HepG2 (cell line): ENCODE data around the gene PTMA. TPM values are rescaled to one million over a fixed set of nuclear protein-coding genes. Genes with fewer than 3 reads are reported as not detected.

Experiments
- ATAC-seq: fragments of 200-7000 bp; cut with Tn5 transposase; 3 replicates; pipeline ENCODE4 v1.9.1; 2020; ENCODE audit warnings: mild to moderate bottlenecking, moderate library complexity
- BruUV-seq: library from RNA; stranded (reverse); fragments of 400-500 nt; replicated peaks from 2 replicates; lab custom pipeline; 2021; lab: Mats Ljungman, UMichigan
- CTCF ChIA-PET: fragments of 300-600 bp; formaldehyde crosslinking; extraction: SDS; loops from one replicate; lab custom pipeline; 2021; ENCODE audit warnings: low total read pairs, inconsistent platforms, low intra/inter-chr PET ratio; lab: Yijun Ruan, JAX
- POLR2A ChIA-PET: fragments of 350-600 bp; sonication (Branson Sonifier 250); formaldehyde crosslinking; loops from one replicate; lab custom pipeline; 2020; ENCODE audit warnings: antibody characterized with exemption, inconsistent platforms; lab: Yijun Ruan, JAX
- DNase-seq: peaks from one replicate; pipeline ENCODE4 v3.0.0-alpha.2; 2015; ENCODE audit warnings: low spot score
- FAIRE-seq: peaks from 3 replicates; lab custom pipeline; 2011; peaks lifted over from hg19 to GRCh38; lab: Jason Lieb, UNC
- H2AFZ ChIP-seq: one replicate; pipeline ENCODE4 v1.6.1; 2011; ENCODE audit warnings: low read length, inconsistent platforms
- H3K27ac ChIP-seq: fragments of 300-600 bp; 3 replicates; pipeline ENCODE4 v1.8.0; 2011; ENCODE audit warnings: mixed run types, mild to moderate bottlenecking, mixed read lengths, low read length, inconsistent platforms; ENCODE audit not compliant: insufficient read depth; ENCODE audit errors: extremely low read length
- H3K27me3 ChIP-seq, 2 experiments: fragments of 200-600 bp in 1 of 2; 2 replicates in 1 of 2; 3 replicates in 1 of 2; pipeline versions ENCODE4 v1.6.0 to v1.8.0; 2011; ENCODE audit warnings: low read length in 2 of 2, mild to moderate bottlenecking in 2 of 2, moderate library complexity in 2 of 2, inconsistent platforms in 1 of 2; ENCODE audit not compliant: insufficient read depth in 2 of 2, control insufficient read depth in 1 of 2
- H3K36me3 ChIP-seq, 2 experiments: fragments of 200-600 bp in 1 of 2; replicated peaks in 1 of 2; 2 replicates in 1 of 2; 3 replicates in 1 of 2; pipeline versions ENCODE4 v1.5.1 to v1.8.0; 2011; ENCODE audit warnings: low read length in 2 of 2, inconsistent platforms in 1 of 2; ENCODE audit not compliant: insufficient read depth in 2 of 2, control insufficient read depth in 1 of 2
- H3K4me1 ChIP-seq: 2 replicates; pipeline ENCODE4 v1.5.1; 2012; ENCODE audit warnings: low read length, inconsistent platforms; ENCODE audit not compliant: insufficient read depth
- H3K4me2 ChIP-seq: 2 replicates; pipeline ENCODE4 v1.6.0; 2011; ENCODE audit warnings: low read depth, low read length, inconsistent platforms
- H3K4me3 ChIP-seq, 3 experiments: fragments of 200-600 bp in 1 of 3; sonication (generic), shearing (Covaris generic) in 1 of 3; replicated peaks in 1 of 3; 2 replicates each; pipeline ENCODE4 v1.5.1; 2011 to 2016; ENCODE audit warnings: low read length in 3 of 3, inconsistent platforms in 2 of 3, low read depth in 2 of 3, mild to moderate bottlenecking in 2 of 3, control low read depth in 1 of 3, mixed read lengths in 1 of 3; ENCODE audit not compliant: insufficient read depth in 1 of 3
- H3K79me2 ChIP-seq: one replicate; pipeline ENCODE4 v1.6.1; 2011; ENCODE audit warnings: low read length, inconsistent platforms; ENCODE audit not compliant: insufficient read depth
- H3K9ac ChIP-seq: 2 replicates; pipeline ENCODE4 v1.6.0; 2011; ENCODE audit warnings: mild to moderate bottlenecking, low read depth, low read length, inconsistent platforms; ENCODE audit not compliant: insufficient read depth
- H3K9me3 ChIP-seq: 2 replicates; pipeline ENCODE4 v1.5.1; 2012; ENCODE audit warnings: mild to moderate bottlenecking, low read length
- H4K20me1 ChIP-seq: 2 replicates; pipeline ENCODE4 v1.6.0; 2011; ENCODE audit warnings: inconsistent platforms, mild to moderate bottlenecking, low read length, moderate library complexity; ENCODE audit not compliant: insufficient read depth
- AKNA ChIP-seq: sonication (generic); formaldehyde crosslinking; IDR thresholded peaks from 2 replicates; pipeline ENCODE4 v1.4.0; 2020; ENCODE audit warnings: missing genetic modification reagents, borderline replicate concordance
- GFI1 ChIP-seq: sonication (generic); formaldehyde crosslinking; IDR thresholded peaks from 2 replicates; pipeline ENCODE4 v1.5.0; 2020; ENCODE audit warnings: missing genetic modification reagents, mild to moderate bottlenecking, borderline replicate concordance
- GPN1 ChIP-seq: sonication (generic); formaldehyde crosslinking; IDR thresholded peaks from 2 replicates; pipeline ENCODE4 v1.5.1; 2020; ENCODE audit warnings: missing genetic modification reagents, borderline replicate concordance
- GTF3A ChIP-seq: sonication (generic); formaldehyde crosslinking; conservative IDR thresholded peaks from 2 replicates; pipeline ENCODE4 v1.4.0; 2020; ENCODE audit warnings: mild to moderate bottlenecking, missing genetic modification reagents
- HOMEZ ChIP-seq: IDR thresholded peaks from 2 replicates; pipeline ENCODE4 v1.6.1; 2016; ENCODE audit warnings: low read depth
- KDM3A ChIP-seq: IDR thresholded peaks from 2 replicates; pipeline ENCODE4 v1.6.1; 2018; ENCODE audit warnings: low read depth, missing compliant biosample characterization
- TBL1XR1 ChIP-seq: fragments of 150-350 bp; IDR thresholded peaks from 2 replicates; pipeline ENCODE4 v1.6.1; 2014; ENCODE audit warnings: borderline replicate concordance, low read length; ENCODE audit not compliant: partially characterized antibody
- TOPORS ChIP-seq: sonication (generic); formaldehyde crosslinking; IDR thresholded peaks from 2 replicates; pipeline ENCODE4 v1.8.0; 2023; ENCODE audit warnings: mild to moderate bottlenecking, missing genetic modification reagents
- ZFP36 ChIP-seq: fragments of 150-350 bp; IDR thresholded peaks from 2 replicates; pipeline ENCODE4 v1.6.1; 2018; ENCODE audit warnings: borderline replicate concordance, low read length, low read depth; ENCODE audit not compliant: partially characterized antibody
- ZMYM3 ChIP-seq: sonication (generic); formaldehyde crosslinking; IDR thresholded peaks from 2 replicates; pipeline ENCODE4 v1.5.1; 2020; ENCODE audit warnings: mild to moderate bottlenecking, missing genetic modification reagents
- ZNF101 ChIP-seq: sonication (generic); formaldehyde crosslinking; IDR thresholded peaks from 2 replicates; pipeline ENCODE4 v1.4.0; 2020; ENCODE audit warnings: mild to moderate bottlenecking, low read depth, missing genetic modification reagents, borderline replicate concordance
- ZNF12 ChIP-seq: sonication (generic); formaldehyde crosslinking; IDR thresholded peaks from 2 replicates; pipeline ENCODE4 v1.5.0; 2020; ENCODE audit warnings: missing genetic modification reagents
- ZNF414 ChIP-seq: sonication (generic); formaldehyde crosslinking; IDR thresholded peaks from 2 replicates; pipeline ENCODE4 v1.5.0; 2020; ENCODE audit warnings: missing genetic modification reagents
- ZNF619 ChIP-seq: sonication (generic); formaldehyde crosslinking; IDR thresholded peaks from 2 replicates; pipeline ENCODE4 v1.4.0; 2020; ENCODE audit warnings: mild to moderate bottlenecking, missing genetic modification reagents
- WGBS: methylation state at CpG from one replicate; pipeline ENCODE4 v1.1.6; 2017; ENCODE audit warnings: low lambda C conversion rate; 5-methylcytosine and 5-hydroxymethylcytosine counted together
- in situ Hi-C: cut with HindIII; loops from 2 replicates; pipeline ENCODE4 v1.10.0; 2017; ENCODE audit warnings: low pct_unique_long_range_greater_than_20kb; ENCODE audit not compliant: extremely low pct_ligation_motif_present
- intact Hi-C: fragments of 100-400 bp; cut with micrococcal nuclease; formaldehyde crosslinking; loops from one replicate; pipeline ENCODE4 v1.10.0; 2022; ENCODE audit not compliant: unreplicated experiment
- polyA plus RNA-seq, 8 experiments: library from polyadenylated mRNA; depleted of rRNA in 3 of 8; stranded (reverse) in 7 of 8; unstranded in 1 of 8; fragments of >200 nt; fragmentation: Illumina TruSeq in 4 of 8; extraction: Trizol in 4 of 8; gene quantifications; 2 replicates each; pipeline versions ENCODE4 v1.2.1 to v1.2.3, GENCODE V29; 2011 to 2016; ENCODE audit warnings: low read depth in 4 of 8, missing spikeins in 1 of 8, mixed read lengths in 1 of 8; ENCODE audit not compliant: insufficient read depth in 1 of 8
- total RNA-seq, 5 experiments: library from RNA; depleted of rRNA; stranded (reverse); fragments of >200 nt; fragmentation: Illumina TruSeq; extraction: Trizol; gene quantifications; 2 replicates each; pipeline ENCODE4 v1.2.3, GENCODE V29; 2016; ENCODE audit warnings: low read depth in 1 of 5

PTMA gene
- total and polyA plus RNA-seq, 2 of the 13 experiments (the other 11 are each of a cell fraction or from before 2014, with no cell fraction given), result 190 to 1,086 TPM

GRCh38 chr2:231672617-231673347 is 35.5 kb upstream of the PTMA start (continued):
- no peak for TF ChIP-seq HOMEZ

GRCh38 chr2:231673348-231673770 is 35.0 kb upstream of the PTMA start:
- ChIA-PET POLR2A (interaction anchor here (0.6 to 2.8 kb wide), 16 partner anchors 9 to 209 kb away, joined by 3 to 26 read pairs (median 6); partner anchors contain the start of genes COPS7B, NCL, PDE6D and PTMA), CTCF (interaction anchor here (3.6 to 6.4 kb wide), 3 partner anchors 26 to 60 kb away, joined by 15 to 45 read pairs (median 39); no protein-coding TSS in a partner anchor)
- peak; percentile 81 for FAIRE-seq
- H3K9me3 ChIP-seq, result no peaks in the 10 kb centered on the region
- H3K27ac ChIP-seq, result no peak overlapping the region
- peaks cover 61% of the 10 kb centered on the region for H3K4me1 ChIP-seq
- ATAC-seq, result peak; percentile 66
- in situ Hi-C loops (loop anchor here (5.0 kb wide), 1 partner anchor 61 kb away; no protein-coding TSS in a partner anchor), intact Hi-C loops (loop anchor here (1.0 kb wide), 1 partner anchor 25 kb away; no protein-coding TSS in a partner anchor)
- H3K36me3 ChIP-seq, result no peaks in the 10 kb centered on the region
- H3K4me3 ChIP-seq, result peak overlapping the region; percentile 49 to 77 (median 63)
- peaks cover 0 to 13% of the 10 kb centered on the region in 2 experiments; a peak in 2 of 5 replicates for H3K27me3 ChIP-seq
- no peaks in the 10 kb centered on the region for H4K20me1 ChIP-seq
- WGBS, result 0% methylated on average over 6 of the region's 6 CpGs
- peak overlapping the region; percentile 80 for H3K4me2 ChIP-seq
- no peaks in the 10 kb centered on the region for H3K79me2 ChIP-seq
- H2AFZ ChIP-seq, result peak overlapping the region; percentile 61
- peak; percentile 84 for DNase-seq
- no TSS peak for BruUV-seq
- H3K9ac ChIP-seq, result peak overlapping the region; percentile 41; the same call in 1 of the 2 replicates
- 0 out of 2 replicates have a peak, but pooled peaks have one; percentile 23 for TF ChIP-seq GFI1 (CRISPR knock-in tag)
- no peak for TF ChIP-seq ZFP36
- no peak for TF ChIP-seq TOPORS (CRISPR knock-in tag)
- TF ChIP-seq AKNA, result no peak
- TF ChIP-seq ZNF414 (CRISPR knock-in tag), result no peak
- 0 out of 2 replicates have a peak, but pooled peaks have one; percentile 39 for TF ChIP-seq ZNF619 (CRISPR knock-in tag)
- no peak; the same call in 1 of the 2 replicates for TF ChIP-seq KDM3A
- no peak for TF ChIP-seq ZMYM3
- no peak for TF ChIP-seq ZNF101
- TF ChIP-seq ZNF12 (CRISPR knock-in tag), result no peak
- no peak for TF ChIP-seq GPN1
- no peak for TF ChIP-seq GTF3A (CRISPR knock-in tag)
- no peak for TF ChIP-seq TBL1XR1
